Raji (cell line): ENCODE measurements around the gene GPR68.

Source experiments
- POLR2A ChIP-seq: IDR thresholded peaks from 2 replicates; pipeline ENCODE4 v1.6.1; 2011; ENCODE audit warnings: low read depth, low read length, control low read depth; ENCODE audit not compliant: insufficient read depth

Gene GPR68

DNA sequence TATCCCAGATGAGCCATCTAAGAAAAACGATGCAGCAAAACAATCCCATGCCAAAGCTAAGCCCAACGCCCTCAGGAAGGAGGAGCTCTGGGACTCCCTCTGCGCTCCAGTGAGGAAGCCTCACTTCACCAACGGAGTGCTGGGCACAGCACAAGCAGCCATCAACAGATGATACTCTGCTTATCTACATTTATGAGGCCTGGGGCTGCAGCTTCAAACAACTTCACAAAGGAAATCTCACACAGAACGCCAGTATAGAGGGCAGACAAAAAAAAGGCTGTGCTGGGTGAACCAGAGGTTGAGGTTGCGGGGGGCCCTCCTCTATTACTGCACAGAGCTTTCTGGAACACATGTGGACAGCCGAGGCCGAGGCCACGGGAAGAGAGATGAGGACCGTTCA, 34.9 kb upstream of the GPR68 start:
- TF ChIP-seq POLR2A = no peak

DNA sequence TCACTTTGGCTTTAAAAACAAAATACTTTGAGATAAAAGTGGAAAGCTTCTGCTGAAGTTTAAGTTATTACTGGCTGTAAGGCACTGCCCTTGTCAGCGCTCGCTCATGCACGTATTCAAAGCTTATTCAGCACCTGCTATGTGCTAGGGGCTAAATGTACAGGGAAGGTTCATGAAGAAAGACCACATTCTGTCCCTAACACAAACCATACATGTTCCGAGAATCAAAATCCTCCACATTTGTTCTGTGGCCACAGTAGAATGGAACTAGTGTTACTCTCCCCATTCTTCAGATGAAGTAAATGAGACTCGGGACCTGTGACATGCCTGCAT, 33.8 kb upstream of the GPR68 start:
- TF ChIP-seq POLR2A = no peak

DNA sequence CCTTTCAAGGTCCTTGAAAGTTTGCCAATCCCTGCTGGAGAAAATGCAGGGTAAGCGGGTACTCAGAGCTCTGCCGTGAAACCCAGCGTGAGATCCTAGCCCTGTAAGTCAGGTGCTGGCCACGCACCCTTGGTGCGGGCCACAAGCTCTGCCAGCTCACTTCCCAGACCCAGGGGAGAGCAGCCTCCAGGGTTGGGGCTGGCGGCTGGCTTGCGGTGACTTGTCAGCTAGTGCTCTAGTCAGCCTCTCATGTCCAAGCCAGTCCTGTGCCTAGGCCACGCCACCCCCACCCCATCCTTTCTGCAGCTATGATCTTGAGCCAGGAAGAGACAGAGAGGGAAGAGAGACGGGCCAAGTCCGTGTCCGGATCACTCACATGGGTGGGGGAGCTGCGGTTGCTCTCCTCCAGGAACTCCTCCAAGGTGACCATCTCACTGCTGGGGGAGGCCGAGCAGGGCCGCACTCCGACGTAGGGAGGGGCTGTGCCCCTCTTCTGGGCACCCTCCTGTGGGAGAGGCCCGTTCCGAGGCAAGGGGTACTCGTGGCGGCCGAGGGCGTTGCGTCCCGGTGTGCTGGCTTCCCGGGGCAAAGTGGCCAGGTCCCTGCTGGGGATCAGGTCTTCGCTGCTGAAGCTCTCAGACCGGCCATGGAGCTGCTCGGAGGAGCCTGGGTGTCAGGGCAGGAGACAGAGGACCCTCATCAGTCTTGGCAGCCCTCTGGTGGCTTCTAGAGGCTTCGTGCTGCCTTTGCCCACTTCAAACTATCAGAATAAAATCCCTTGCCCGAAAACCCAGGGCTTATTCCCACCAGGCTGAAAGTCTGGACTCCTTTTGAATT, 33.3 kb upstream of the GPR68 start:
- no peak for TF ChIP-seq POLR2A

DNA sequence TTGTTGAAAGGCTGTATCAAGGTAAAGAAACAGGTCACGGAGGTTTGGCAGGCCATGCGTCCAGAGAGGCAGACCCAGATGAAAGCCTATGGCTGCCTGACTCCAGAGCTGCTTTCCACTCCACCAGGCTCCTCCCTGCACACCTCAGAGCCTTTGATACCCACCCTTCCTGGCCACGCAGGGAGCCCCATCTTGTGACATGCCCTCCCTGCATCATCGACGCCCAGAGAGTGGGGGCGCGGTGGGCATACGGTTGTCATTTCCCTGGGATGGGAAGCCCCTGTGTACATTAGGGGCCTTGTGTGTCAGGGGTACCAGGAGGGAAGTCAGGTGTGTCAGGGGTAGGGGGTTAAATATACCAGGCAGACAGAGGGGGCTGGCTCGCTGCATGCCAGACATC, 30.3 kb upstream of the GPR68 start:
- TF ChIP-seq POLR2A = no peak

DNA sequence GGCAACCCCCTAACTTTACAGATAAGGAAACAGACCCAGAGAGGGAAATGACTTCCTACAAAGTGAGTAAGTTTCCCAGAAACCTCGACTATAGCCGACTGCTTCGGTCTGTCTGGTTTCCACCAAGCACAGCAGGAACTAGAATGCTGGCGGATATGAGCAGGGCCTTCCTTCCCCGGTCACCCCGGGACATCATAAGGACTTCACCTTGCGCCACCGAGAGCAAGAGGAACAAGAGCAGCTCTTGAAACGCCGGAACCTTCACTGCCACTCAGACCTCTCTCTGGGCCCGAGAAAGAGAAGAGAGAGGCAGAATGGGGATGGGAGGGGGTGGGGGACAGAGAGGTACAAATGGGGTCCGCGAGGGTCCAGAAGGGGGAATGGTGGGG, 29.4 kb upstream of the GPR68 start:
- no peak for TF ChIP-seq POLR2A

DNA sequence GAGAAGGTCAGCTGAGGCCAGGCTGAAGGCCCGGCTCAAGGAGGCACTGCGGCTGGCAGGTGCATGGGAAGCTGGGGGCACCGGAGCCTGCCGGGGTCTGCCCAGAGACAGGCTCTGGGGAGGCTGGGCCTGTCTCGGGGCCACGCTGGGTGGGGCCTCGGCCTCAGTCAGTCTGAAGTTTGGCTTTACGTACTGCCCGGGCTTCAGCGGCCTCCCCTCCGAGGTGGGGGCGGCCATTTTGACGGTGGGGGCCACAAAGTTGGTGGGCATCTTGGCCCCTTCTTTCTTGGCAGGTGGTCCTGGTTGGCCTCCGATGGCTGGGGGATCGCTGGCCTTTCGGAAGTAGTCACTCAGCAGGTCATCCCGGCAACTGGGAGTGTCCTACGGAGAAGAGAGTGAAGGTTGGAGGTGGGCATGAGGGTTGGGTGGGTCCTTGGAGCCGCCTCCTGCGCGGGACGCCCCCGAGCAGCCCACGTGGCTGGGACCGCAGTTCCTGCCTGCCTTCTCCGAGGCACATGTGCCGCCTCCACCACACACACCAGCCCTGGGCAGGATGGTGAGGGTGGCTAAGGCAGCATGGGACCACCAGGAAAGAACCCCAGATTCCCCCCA, 28.9 kb upstream of the GPR68 start:
- no peak for TF ChIP-seq POLR2A

DNA sequence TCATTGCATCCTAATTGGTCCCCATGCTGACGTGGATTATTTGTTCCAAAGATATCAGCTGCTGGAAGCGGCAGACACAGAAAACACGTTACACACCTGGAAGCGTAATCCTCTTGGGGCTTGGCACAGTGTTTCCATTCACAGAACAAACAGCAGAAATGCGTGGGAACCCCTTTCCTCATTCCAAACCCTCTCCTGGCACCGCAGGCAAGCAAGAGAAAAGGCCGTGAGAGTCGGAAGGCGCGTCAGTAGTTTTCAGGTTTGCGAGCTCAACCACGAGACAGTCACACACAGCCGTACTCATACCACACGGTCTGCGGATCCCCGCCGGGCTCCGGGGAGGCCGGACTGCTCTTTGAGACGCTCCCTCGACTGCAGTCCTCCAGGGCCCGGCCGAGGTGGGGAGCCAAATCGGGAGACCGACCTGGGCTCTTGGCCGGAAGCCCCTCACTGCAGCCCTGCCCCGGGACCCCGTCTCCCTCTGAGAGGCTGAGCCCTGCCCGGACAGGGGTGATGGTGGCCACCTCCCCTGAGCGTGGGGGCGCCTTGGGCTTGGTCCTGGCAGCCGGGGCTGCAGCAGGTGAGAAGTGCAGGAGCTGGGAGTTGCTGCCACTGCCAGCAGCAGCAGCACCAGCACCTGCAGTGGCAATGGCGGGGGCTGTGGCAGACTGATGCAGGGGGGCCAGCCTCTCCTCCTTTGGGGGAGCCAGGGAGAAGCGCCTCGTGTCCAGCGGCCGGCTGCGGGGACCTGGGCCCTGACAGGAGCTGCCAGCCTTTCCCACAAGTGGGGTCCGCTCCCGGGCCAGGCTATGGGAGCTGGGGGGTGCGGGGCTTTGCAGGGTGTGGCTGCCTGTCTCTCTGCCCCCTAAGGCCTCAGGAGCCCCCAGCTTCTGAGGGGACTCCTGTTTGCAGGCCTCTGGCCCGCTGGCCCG, 28.1 kb upstream of the GPR68 start:
- TF ChIP-seq POLR2A = no peak

DNA sequence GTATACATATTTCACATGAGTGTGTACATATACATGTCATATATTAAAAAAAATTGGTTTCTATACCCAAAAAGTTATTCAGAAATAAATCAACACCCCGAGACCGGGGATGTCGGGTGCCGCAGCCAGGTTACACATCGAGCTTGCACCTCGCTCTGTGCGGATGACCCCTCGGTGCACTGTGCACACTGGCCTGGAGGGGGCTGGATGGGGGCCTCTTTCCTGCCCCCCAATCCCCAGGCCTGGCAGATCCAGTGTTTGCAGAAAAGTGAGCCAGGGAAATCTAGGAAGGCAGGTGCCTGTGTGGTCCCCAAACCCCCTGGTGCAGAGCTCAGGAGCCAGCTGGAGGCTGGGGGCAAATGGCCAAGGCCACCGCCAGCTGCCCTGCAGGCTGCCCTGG, 27.1 kb upstream of the GPR68 start:
- TF ChIP-seq POLR2A = no peak

DNA sequence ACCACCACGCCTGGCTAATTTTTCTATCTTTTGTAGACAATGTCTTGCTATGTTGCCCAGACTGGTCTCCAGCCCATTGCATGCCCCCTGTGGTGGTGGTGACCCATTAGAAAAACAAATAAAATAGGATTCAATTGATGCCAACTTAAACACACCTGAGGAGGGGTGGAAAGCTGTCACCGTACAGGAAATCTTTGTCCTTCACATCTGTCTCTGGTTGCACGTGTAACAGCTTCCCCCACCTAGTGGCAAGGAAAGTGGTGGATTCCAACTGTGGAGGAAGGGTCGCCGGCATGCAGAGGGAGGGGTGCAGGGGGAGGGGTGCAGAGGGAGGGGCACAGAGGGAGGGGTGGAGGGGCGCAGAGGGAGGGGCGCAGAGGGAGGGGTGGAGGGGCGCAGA, 26.1 kb upstream of the GPR68 start:
- TF ChIP-seq POLR2A = no peak

DNA sequence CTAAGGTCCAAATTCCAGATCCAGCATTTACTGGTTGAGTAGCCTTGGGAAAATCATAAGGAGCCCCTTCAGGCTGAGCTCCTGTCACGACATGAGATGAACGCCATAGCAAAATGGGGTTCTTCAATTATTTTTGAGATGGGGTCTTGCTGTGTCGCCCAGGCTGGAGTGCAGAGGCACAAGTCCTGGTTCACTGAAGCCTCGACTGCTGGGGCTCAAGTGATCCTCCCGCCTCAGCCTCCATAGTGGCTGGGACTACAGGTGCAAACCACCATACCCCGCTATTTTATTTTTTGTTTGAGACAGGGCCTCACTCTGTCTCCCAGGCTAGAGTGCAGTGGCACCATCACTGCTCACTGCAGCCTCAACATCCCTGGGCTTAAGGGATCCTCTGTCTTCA, 25.7 kb upstream of the GPR68 start:
- TF ChIP-seq POLR2A = no peak

DNA sequence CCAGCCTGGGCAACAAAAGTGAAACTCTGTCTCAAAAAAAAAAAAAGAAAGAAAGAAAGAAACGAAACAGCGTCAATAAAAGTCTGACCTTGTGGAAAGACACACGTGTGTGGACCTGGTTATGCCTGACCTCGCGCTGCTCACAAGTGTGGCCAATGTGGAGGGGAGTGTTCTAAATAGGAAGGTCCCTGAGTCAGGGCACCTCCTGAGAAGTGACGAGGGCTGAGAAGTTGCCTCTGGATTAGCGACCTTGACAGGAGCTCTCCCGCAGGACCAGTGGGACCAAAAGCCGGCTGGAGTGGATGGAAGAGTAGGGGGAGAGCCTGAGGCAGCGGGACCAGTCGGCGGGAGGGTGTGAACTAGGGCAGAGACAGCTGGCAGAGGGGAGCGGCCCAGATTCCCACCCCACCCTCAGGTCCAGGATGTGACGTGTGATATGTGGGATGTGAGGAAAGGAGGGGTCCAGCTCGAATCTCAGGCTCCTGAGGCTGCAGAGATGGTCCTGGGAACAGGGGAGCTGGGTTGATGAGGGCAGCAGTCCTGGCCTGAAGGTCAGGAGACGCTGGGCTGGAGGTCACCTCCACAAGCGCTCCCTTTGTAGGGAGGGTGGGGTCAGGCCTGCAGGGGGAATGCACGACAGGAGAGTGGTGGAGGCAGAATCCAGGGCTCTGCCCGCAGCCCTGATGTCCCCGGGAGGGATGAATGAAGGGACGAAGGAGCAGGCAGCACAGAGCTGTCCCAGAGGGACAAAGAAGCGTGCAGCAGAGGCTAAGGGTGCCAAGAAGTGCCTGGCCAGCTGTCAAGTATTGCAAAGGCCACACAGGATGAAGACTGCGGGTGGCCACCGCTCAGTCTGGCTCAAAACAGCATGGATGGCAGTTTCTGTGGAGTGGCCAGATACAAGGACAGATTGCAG, 24.8 kb upstream of the GPR68 start:
- TF ChIP-seq POLR2A = no peak

DNA sequence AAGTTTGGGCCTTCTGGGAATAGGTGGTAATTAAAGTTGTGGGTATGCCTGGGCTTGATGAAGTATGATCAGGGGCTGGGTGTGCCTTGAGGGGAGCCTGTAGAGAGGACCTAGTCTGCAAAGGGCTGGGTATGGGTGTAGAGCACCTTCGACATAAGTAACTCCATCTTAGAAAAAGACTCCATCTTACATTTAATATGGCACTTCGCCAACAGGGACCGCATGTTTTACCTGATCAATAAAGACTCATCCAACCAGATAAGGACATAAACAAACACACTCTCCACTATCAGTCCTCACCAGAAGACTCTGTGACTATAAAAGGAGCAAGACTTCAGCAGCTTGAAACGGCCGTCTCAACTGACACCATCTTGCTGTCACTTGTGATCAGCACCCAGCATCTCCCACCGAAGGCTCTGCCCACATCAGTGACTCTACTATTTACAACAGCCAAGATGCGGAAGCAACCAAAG, 23.5 kb upstream of the GPR68 start:
- TF ChIP-seq POLR2A = no peak

DNA sequence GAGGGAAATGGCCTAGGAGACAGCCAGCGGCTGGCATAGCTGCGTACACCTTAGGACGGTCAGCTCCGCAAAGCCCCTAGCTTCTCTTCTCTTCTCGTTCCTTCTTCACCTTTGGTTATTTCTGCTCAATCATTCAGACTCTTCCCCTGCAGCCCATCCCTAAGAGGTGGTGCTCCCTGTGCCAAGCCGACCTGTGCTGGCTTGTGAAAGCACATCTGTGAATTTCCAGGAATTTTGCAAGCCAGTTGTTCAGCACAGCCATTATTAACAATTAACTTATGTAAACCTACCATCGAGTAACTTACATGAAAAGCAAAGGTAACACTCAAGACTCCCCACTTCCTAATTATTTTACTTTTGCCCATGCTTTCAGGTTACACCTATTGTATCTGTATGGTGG, 20.9 kb upstream of the GPR68 start:
- no peak for TF ChIP-seq POLR2A
